Spleen (tissue), 11 donors: ENCODE measurements around the gene FTO. TPM values are rescaled to one million over a fixed set of nuclear protein-coding genes. Genes with fewer than 3 reads are reported as not detected.

ENCODE experiments used
- DNase-seq: peaks from one replicate; pipeline ENCODE4 v3.0.0-alpha.2; 2020
- H3K27ac ChIP-seq, 8 donors: fragments of 200-600 bp; sonication (generic) in 7 of 8; 1 replicate in 4 of 8; 2 replicates in 4 of 8; pipeline versions ENCODE4 v1.5.0 to v1.8.0; 2016 to 2021; ENCODE audit warnings: inconsistent platforms in 4 of 8, mild to moderate bottlenecking in 4 of 8, moderate library complexity in 1 of 8
- H3K27me3 ChIP-seq, 7 donors: fragments of 200-600 bp; sonication (generic) in 6 of 7; replicated peaks in 1 of 7; 1 replicate in 4 of 7; 2 replicates in 3 of 7; pipeline versions ENCODE4 v1.5.0 to v1.8.0; 2016 to 2021; ENCODE audit warnings: inconsistent platforms in 3 of 7, mild to moderate bottlenecking in 1 of 7
- H3K36me3 ChIP-seq, 6 donors: fragments of 200-600 bp; sonication (generic) in 5 of 6; 1 replicate in 4 of 6; 2 replicates in 2 of 6; pipeline versions ENCODE4 v1.5.0 to v1.8.0; 2016 to 2021; ENCODE audit warnings: inconsistent platforms in 2 of 6
- H3K4me1 ChIP-seq, 6 donors: fragments of 200-600 bp; sonication (generic) in 5 of 6; 1 replicate in 3 of 6; 2 replicates in 3 of 6; pipeline versions ENCODE4 v1.5.0 to v1.8.0; 2016 to 2021; ENCODE audit warnings: inconsistent platforms in 3 of 6
- H3K4me3 ChIP-seq, 8 donors: fragments of 200-600 bp; sonication (generic) in 7 of 8; 1 replicate in 4 of 8; 2 replicates in 4 of 8; pipeline versions ENCODE4 v1.5.0 to v1.8.0; 2016 to 2021; ENCODE audit warnings: inconsistent platforms in 4 of 8, mild to moderate bottlenecking in 4 of 8, moderate library complexity in 2 of 8
- H3K9me3 ChIP-seq, 8 donors: fragments of 200-600 bp; sonication (generic) in 7 of 8; 1 replicate in 4 of 8; 2 replicates in 4 of 8; pipeline versions ENCODE4 v1.5.0 to v1.8.0; 2016 to 2021; ENCODE audit warnings: inconsistent platforms in 4 of 8
- CTCF ChIP-seq, 11 experiments: fragments of 200-600 bp in 7 of 11; fragments of 450-650 bp in 4 of 11; sonication (generic) in 4 of 11; IDR thresholded peaks in 8 of 11; conservative IDR thresholded peaks in 3 of 11; 1 replicate in 7 of 11; 2 replicates in 4 of 11; pipeline versions ENCODE4 v1.4.0 to v1.8.0; 2016 to 2021; ENCODE audit warnings: antibody characterized with exemption in 11 of 11, inconsistent platforms in 4 of 11, mild to moderate bottlenecking in 1 of 11
- POLR2A ChIP-seq, 3 donors: fragments of 450-650 bp; IDR thresholded peaks; one replicate each; pipeline ENCODE4 v1.5.1; 2017; ENCODE audit warnings: antibody characterized with exemption in 3 of 3, mild to moderate bottlenecking in 1 of 3
- POLR2AphosphoS5 ChIP-seq, 3 donors: sonication (generic); formaldehyde crosslinking; IDR thresholded peaks; one replicate each; pipeline ENCODE4 v1.5.1; 2017; ENCODE audit warnings: antibody characterized with exemption in 3 of 3
- WGBS, 5 donors: extraction: QIAGEN DNeasy Blood & Tissue Kit in 3 of 5; methylation state at CpG; one replicate each; pipeline versions ENCODE4 v1.1.5 to v1.1.7; 2013 to 2018; 5-methylcytosine and 5-hydroxymethylcytosine counted together
- intact Hi-C: fragments of 100-400 bp; cut with DNase I; formaldehyde crosslinking; loops from one replicate; pipeline ENCODE4 v1.15.0; 2023; ENCODE audit warnings: low total_unique reads
- polyA plus RNA-seq, 3 donors: library from polyadenylated mRNA; stranded (reverse); fragments of 200-250 nt; gene quantifications; one replicate each; pipeline ENCODE4 v1.2.1, GENCODE V29; 2013
- total RNA-seq, 7 donors: library from RNA; depleted of rRNA in 3 of 7; stranded (reverse); fragments of >200 nt in 3 of 7; fragmentation: NEBNext Ultra II Directional in 4 of 7; extraction: Animal tissue kit (Norgen Biotek cat#: 25700) in 4 of 7; gene quantifications; one replicate each; pipeline versions ENCODE4 v1.1.0 to v1.2.1, GENCODE V29; 2016 to 2021
- donor health status: healthy with polysubstance abuse.
- donor health status: DM: no; HTN: no; CAD: no; lungs with moderate emphysema.
- donor health status: DM: no; HTN: no; CAD: no.
- donor health status: Bipolar disorder and iron deficiency.
- donor health status: healthy.
- donor health status: DM: no; HTN: no; CAD: no.
- donor health status: DM: yes; HTN: yes; CAD: no.

Gene FTO
- total and polyA plus RNA-seq, 10 donors = 6.8 to 89.8 (median 68.4) TPM

GRCh38 chr16:53773150-53773846 is 69.3 kb downstream of the FTO start:
- 58 to 68% (median 62%) methylated on average over 5 of the region's 5 CpGs for WGBS, 5 donors
- Histone ChIP-seq H3K27me3 (no peaks in the 10 kb centered on the region), H3K27ac (no peak overlapping the region), H3K4me3 (no peak overlapping the region), H3K9me3 (no peaks in the 10 kb centered on the region), H3K36me3 (no peaks in the 10 kb centered on the region), H3K4me1 (peaks cover 4 to 88% (median 59%) of the 10 kb centered on the region in 6 donors)
- DNase-seq = no peak
- intact Hi-C loops = no loop called here
- no peak for TF ChIP-seq POLR2A (IDR thresholded peaks at IDR 0.05)
- peak in 7 of 11 experiments; percentile 10 to 34 (median 18) for TF ChIP-seq CTCF (IDR thresholded peaks at IDR 0.05 in 8 of 11, conservative IDR thresholded peaks at IDR 0.05 in 3 of 11)

- no peaks in the 10 kb centered on the region for H3K27me3 ChIP-seq
- no peak for DNase-seq
- H3K9me3 ChIP-seq = no peaks in the 10 kb centered on the region
- peaks cover 4 to 89% (median 61%) of the 10 kb centered on the region in 6 donors for H3K4me1 ChIP-seq
- no peaks in the 10 kb centered on the region for H3K36me3 ChIP-seq
- no peak overlapping the region for H3K27ac ChIP-seq
- TF ChIP-seq CTCF (IDR thresholded peaks at IDR 0.05 in 8 of 11, conservative IDR thresholded peaks at IDR 0.05 in 3 of 11) (no peak), POLR2A (IDR thresholded peaks at IDR 0.05) (no peak), POLR2AphosphoS5 (IDR thresholded peaks at IDR 0.05) (no peak)
- H3K4me3 ChIP-seq = no peak overlapping the region
- whole genome bisulfite sequencing, 5 donors = 45 to 57% (median 51%) methylated on average over 8 of the region's 8 CpGs
- intact Hi-C loops = no loop called here
Observed at GRCh38 chr16:53773881-53774280, 69.9 kb downstream of the FTO start.

GRCh38 chr16:53775106-53775820 is 71.3 kb downstream of the FTO start:
- Histone ChIP-seq H3K4me3 (no peak overlapping the region), H3K27me3 (no peaks in the 10 kb centered on the region), H3K9me3 (no peaks in the 10 kb centered on the region), H3K27ac (no peak overlapping the region), H3K4me1 (peaks cover 4 to 81% (median 52%) of the 10 kb centered on the region in 6 donors), H3K36me3 (no peaks in the 10 kb centered on the region)
- intact Hi-C loops = no loop called here
- 60 to 86% (median 64%) methylated on average over 2 of the region's 2 CpGs for WGBS, 5 donors
- DNase-seq = no peak
- no peak for TF ChIP-seq POLR2AphosphoS5 (IDR thresholded peaks at IDR 0.05)
- no peak for TF ChIP-seq CTCF (IDR thresholded peaks at IDR 0.05 in 8 of 11, conservative IDR thresholded peaks at IDR 0.05 in 3 of 11)
- no peak for TF ChIP-seq POLR2A (IDR thresholded peaks at IDR 0.05)

GRCh38 chr16:53775821-53776431 is 72.0 kb downstream of the FTO start:
- WGBS, 5 donors = 68 to 79% (median 72%) methylated on average over 7 of the region's 7 CpGs
- Histone ChIP-seq H3K4me3 (no peak overlapping the region), H3K9me3 (no peaks in the 10 kb centered on the region), H3K4me1 (peaks cover 4 to 75% (median 50%) of the 10 kb centered on the region in 6 donors), H3K27me3 (no peaks in the 10 kb centered on the region), H3K27ac (no peak overlapping the region), H3K36me3 (no peaks in the 10 kb centered on the region)
- TF ChIP-seq POLR2AphosphoS5 (IDR thresholded peaks at IDR 0.05) (peak in 1 of 3 donors; percentile 26), POLR2A (IDR thresholded peaks at IDR 0.05) (no peak)
- DNase-seq = no peak
- intact Hi-C loops = no loop called here
